Fibroblast of the aortic adventitia (primary cell): Measurements from ENCODE around the gene THRB. TPM values are rescaled to one million over a fixed set of nuclear protein-coding genes. Genes with fewer than 3 reads are reported as not detected.
A peak's percentile ranks its signal among the peaks of the same experiment; 100 is the strongest.

Source experiments
- DNase-seq: peaks from one replicate; pipeline ENCODE4 v3.0.0-alpha.2; 2010; ENCODE audit warnings: low read depth
- H3K4me3 ChIP-seq: 2 replicates; pipeline ENCODE4 v1.5.1; 2011; ENCODE audit warnings: low read depth, mild to moderate bottlenecking, control low read depth, low read length, moderate library complexity
- small RNA-seq: library from RNA; depleted of rRNA; stranded (forward); fragments of <200 nt; gene quantifications from one replicate; pipeline ENCODE3, GENCODE V24; 2012
- total RNA-seq: library from RNA; depleted of rRNA; stranded (reverse); fragments of >200 nt; gene quantifications from 2 replicates; pipeline ENCODE4 v1.2.3, GENCODE V29; 2012; ENCODE audit warnings: low replicate concordance
- TF ChIP-seq, protein P1 (sequence below): IDR thresholded peaks from 2 replicates; pipeline ENCODE4 v1.5.1; 2011; ENCODE audit warnings: mild to moderate bottlenecking, low read length, control low read depth, inconsistent platforms; ENCODE audit not compliant: insufficient read depth

The THRB gene
- total RNA-seq, 1 donor, result 4.7 TPM

DNA sequence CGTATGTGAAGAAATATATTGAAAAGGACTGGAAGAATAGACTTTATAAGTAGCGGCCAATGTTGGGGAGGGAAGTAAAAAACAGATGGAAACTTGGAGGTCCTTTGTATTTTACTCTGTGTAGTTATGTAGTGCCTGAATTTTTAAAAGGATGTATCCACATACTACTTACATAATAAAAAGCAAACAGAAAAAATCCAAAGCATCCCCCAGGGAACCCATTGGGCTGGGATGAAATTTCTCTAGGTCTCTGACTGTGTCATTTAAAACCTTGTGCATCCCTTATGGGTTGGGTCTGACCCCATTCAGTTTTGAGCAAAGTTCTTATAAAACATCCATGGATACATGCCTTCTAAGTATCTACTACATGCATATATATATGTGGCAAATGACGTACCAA lies 408.4 kb downstream of the THRB start:
- no peak for DNase-seq
- H3K4me3 ChIP-seq, result no peak overlapping the region
- TF ChIP-seq, protein P1, sequence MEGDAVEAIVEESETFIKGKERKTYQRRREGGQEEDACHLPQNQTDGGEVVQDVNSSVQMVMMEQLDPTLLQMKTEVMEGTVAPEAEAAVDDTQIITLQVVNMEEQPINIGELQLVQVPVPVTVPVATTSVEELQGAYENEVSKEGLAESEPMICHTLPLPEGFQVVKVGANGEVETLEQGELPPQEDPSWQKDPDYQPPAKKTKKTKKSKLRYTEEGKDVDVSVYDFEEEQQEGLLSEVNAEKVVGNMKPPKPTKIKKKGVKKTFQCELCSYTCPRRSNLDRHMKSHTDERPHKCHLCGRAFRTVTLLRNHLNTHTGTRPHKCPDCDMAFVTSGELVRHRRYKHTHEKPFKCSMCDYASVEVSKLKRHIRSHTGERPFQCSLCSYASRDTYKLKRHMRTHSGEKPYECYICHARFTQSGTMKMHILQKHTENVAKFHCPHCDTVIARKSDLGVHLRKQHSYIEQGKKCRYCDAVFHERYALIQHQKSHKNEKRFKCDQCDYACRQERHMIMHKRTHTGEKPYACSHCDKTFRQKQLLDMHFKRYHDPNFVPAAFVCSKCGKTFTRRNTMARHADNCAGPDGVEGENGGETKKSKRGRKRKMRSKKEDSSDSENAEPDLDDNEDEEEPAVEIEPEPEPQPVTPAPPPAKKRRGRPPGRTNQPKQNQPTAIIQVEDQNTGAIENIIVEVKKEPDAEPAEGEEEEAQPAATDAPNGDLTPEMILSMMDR, result no peak

DNA sequence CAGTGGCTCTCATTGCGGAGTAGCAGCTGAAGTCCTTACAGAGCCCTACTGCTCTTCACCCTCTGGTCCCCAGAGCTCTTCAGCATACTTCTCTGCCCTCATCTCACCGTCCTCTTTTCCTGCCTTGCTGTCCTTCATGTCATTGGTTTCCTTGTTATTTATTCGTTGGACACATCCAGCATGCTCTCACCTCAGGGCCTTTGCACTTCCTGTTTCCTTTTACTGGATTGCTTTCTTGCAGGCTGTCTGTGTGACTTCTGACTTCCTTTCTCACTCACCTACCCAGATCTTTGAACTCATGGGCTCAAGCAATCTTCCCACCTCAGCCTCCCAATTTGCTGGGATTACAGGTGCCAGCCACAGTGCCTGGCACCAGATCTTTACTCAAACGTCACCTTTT lies 422.5 kb downstream of the THRB start:
- TF ChIP-seq, protein P1, result no peak
- H3K4me3 ChIP-seq, result no peak overlapping the region
- DNase-seq, result no peak

DNA sequence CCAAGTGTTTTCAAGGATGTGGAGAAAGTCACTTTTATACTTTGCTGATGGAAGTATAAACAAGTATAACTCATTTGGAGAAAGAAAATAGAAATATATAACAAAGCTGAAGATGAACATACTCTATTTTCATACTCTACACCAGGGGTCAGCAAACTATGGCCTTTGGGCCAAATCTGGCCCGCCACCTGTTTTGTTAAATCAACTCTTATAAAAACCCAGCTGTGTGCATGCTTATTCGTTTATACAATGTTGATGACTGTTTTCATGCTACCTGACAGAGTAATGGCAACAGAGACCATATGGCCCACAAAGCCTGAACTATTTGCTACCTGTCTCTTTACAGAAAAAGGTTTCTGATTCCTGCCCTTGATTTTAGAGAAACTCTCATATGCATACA lies 425.6 kb downstream of the THRB start:
- H3K4me3 ChIP-seq, result no peak overlapping the region
- DNase-seq, result no peak
- TF ChIP-seq, protein P1, result no peak

DNA sequence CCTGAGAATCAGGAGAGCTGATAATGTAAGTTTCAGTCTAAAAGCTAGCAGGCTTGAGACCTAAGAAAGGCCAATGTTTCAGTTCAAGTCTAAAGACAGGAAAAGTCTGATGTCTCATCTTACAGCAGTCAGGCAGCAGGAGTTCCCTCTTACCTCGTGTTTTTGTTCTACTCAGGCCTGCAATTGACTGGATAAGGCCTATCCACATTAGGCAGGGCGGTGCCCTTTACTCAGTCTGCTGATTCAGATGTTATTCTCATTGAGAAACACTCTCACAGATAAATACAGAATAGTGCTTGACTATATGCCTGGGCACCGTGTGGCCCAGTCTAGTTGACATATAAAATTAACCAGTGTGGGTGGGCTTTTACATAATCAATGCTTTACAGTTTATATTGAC lies 427.2 kb downstream of the THRB start:
- DNase-seq, result peak; percentile 22
- TF ChIP-seq, protein P1, result no peak
- H3K4me3 ChIP-seq, result no peak overlapping the region

Small RNAs within 50 kb of the gene (small RNA-seq; reads per million reads assigned to genes)
- not detected for gene MIR4792
